ENCODE data around the gene NR2F6.

GRCh38 chr19:17256130-17256529 lies 10.4 kb upstream of the NR2F6 start:
- TF ChIP-seq CTCF (IDR thresholded peaks at IDR 0.05) (no peak), POLR2A (IDR thresholded peaks at IDR 0.05) (no peak)
